IPS-18c (cell line): ENCODE data around the gene FRMD3.

Source experiments
- H3K4me3 ChIP-seq: 2 replicates; pipeline ENCODE4 v1.7.0; 2013; ENCODE audit warnings: low read depth, mild to moderate bottlenecking, low read length, moderate library complexity; ENCODE audit not compliant: insufficient read depth
- H3K9me3 ChIP-seq: one replicate; pipeline ENCODE4 v1.6.1; 2013; ENCODE audit warnings: mild to moderate bottlenecking, low read length, moderate library complexity; ENCODE audit not compliant: control insufficient read depth, insufficient read depth

The FRMD3 gene

DNA sequence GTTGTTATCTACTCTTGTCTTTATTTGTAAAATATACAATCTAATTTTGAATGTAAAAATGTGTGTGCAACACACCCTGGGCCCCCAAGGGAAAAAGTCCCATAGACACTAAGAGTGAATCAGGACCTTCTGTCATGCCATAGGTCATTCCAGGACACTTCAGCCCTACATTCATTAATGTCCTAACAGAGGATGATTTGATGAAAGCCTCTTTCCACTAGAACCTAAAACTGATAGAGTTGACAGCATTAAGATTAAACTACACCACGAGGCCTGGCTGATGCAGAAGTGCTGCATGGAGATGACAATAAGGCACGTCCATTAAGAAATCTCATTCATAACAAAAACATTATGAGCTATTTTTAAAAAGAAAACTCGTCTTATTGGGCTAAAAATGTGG lies 46.2 kb downstream of the FRMD3 start:
- H3K4me3 ChIP-seq = no peak overlapping the region

DNA sequence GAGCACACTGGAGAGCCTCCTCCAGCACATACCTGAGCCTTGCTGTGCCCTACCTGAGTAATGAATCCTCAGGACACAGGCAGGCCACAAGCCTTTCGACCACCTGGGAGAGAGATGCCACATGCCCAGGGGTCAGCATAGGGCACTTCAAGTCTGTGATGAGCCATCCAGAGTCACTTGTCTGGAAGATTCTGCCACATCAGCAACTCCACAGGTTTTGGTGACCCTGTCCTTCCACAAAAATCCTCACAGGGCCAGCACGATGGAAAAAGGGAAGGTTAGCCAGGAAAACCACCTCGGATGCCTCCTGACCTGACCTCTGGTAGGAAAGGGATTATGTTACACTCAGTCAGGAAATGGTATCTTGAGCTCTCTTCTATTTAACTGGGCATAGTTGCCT lies 46.8 kb downstream of the FRMD3 start:
- Histone ChIP-seq H3K4me3 (no peak overlapping the region), H3K9me3 (no peaks in the 10 kb centered on the region)

More for the DNA sequence above, 46.2 kb downstream of the FRMD3 start:
- H3K9me3 ChIP-seq = no peaks in the 10 kb centered on the region

DNA sequence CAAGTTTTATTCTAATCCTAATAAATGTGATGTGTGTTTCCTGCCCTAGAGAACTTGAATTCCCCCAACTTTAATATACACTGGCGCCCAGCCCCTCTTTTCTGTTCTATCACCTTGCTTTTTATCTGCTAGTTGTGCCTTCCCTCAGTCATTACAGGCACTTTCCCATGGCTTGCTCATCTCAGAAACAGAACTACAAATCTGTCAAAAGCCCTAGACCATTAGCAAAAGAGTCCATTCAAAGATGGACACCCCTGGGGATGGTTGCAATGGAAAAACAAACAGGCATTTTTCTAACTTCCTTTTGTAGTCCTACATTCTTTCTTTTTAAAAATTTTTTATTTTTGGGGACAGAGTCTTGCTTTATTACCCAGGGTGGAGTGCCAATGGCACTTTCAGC lies 48.2 kb downstream of the FRMD3 start:
- H3K4me3 ChIP-seq = no peak overlapping the region

DNA sequence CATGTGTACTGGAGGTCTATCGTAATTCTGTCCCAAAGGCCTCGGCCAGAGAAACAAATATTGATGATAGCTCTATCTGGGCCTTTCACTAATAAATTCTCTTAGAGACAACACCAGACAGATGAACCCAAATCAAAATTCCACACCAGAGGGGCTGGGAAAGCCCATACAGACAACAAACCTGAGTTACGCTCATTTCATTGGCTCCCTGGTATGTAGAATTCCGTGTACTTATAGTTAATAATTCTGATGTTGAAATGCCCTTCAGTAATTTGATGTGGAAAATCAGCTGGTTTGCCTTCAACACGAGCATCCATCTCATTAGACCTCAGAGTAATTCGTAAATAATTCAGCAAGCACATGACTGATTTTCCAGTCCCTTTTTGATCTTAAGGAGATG lies 53.2 kb downstream of the FRMD3 start:
- Histone ChIP-seq H3K4me3 (no peak overlapping the region), H3K9me3 (no peaks in the 10 kb centered on the region)

More for the DNA sequence above, 48.2 kb downstream of the FRMD3 start:
- no peaks in the 10 kb centered on the region for H3K9me3 ChIP-seq

DNA sequence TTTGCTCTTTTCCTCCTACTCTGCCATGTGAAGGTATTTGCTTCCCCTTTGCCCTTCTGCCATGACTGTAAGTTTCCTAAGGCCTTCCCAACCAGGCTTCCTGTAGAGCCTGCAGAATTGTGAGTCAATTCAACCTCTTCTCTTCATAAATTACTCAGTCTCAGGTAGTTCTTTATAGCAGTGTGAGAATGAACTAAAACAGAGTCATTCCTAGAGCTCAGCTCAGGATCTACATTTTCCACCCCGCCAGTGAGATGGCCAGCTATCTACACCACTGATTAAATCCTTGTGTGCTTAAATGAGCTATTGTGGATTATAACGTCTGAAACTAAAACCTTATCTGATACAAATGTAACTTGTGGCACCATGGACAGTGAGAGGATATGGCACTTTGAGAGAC lies 55.0 kb downstream of the FRMD3 start:
- H3K4me3 ChIP-seq = no peak overlapping the region

DNA sequence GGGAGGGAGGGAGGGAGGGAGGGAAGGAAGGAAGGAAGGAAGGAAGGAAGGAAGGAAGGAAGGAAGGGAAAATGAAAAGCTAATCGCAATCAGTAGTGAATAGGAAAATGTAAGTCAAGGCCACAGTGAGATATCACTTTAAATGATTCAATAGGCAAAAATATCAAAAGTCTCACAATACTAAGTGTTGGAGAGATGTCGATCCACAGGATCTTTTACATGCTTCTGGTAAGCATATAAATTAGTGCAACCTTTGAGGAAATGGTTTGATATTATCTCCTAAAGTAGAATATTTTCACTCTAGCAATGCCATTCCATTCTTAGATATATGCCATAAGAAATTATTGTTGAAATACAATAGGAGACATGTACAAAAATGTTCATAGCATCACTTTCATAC lies 58.4 kb downstream of the FRMD3 start:
- H3K4me3 ChIP-seq = no peak overlapping the region

More for the DNA sequence above, 55.0 kb downstream of the FRMD3 start:
- H3K9me3 ChIP-seq = no peaks in the 10 kb centered on the region

DNA sequence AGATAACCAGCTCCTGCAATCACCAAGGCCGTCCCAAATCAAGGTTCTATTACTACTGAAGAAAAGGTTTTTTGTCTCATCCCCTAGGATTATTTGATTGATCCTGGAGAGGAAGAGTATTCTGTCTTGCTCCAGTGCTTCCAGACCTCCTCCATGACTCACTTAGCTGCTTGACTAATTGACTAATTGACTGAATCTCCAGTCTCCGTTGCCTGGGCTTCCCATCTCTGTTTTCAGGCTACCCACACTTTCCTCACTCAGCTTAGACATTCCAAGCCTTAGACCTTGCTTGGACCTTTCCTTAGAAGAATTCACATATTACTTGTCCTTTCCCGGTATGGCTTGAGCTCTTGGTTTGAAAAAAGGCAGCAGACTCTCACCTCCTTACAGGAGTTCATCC lies 60.6 kb downstream of the FRMD3 start:
- Histone ChIP-seq H3K9me3 (no peaks in the 10 kb centered on the region), H3K4me3 (no peak overlapping the region)

More for the DNA sequence above, 58.4 kb downstream of the FRMD3 start:
- no peaks in the 10 kb centered on the region for H3K9me3 ChIP-seq

DNA sequence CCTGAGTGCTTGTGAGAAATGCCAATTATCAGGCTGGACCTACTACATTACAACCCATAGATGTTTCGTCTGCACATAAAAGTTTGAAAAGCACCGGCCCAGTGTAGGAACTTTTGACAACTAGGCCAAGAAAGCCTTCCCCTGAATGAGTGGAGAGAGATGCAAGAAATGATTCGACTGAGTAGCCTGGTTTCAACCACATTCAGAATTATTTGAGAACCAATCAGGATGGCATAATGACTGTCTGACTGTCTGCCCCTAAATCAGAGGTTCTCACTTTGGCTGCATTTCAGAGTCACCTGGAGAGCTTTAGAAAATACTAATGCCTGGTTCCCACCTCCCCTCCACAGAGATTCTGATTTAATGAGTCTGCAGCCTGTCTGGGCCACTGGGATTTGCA lies 61.1 kb downstream of the FRMD3 start:
- Histone ChIP-seq H3K4me3 (no peak overlapping the region), H3K9me3 (no peaks in the 10 kb centered on the region)

DNA sequence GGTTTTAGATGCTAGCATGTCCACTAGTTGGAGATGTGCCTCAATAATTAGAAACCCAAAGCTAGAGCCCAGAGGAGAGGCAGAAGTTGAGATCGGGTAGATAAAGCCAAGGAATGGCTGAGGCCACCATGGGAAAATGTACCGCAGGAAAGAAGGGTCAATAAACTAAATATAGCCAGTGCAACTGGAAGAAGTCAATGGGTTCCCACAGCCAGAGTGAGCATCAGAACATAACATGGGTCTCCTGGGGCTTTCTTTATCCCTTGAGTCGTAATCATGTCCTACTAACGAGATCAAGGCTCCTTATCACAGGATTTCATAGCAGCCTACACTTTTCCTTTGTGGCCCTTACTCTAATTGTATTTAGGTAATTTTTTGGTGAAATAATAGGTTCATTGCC lies 61.7 kb downstream of the FRMD3 start:
- no peak overlapping the region for H3K4me3 ChIP-seq
- no peaks in the 10 kb centered on the region for H3K9me3 ChIP-seq

DNA sequence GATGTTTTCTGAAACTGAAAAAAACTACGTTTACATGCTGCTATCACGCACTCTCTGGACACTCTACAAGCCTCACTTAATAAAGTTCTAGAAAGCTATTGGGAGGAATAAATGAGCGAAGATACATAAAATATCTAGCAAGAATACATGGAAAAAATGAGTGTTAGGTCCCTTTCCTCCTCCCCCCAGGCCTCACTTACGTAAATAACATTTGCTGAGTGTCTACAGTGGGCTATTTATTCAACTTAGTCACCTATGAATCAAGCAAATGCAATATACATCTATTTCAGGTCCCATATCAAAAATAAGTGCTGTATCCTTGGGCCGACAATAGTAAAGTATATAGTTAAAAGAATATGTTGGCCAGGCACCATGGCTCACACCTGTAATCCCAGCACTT lies 62.5 kb downstream of the FRMD3 start:
- Histone ChIP-seq H3K4me3 (no peak overlapping the region), H3K9me3 (no peaks in the 10 kb centered on the region)

DNA sequence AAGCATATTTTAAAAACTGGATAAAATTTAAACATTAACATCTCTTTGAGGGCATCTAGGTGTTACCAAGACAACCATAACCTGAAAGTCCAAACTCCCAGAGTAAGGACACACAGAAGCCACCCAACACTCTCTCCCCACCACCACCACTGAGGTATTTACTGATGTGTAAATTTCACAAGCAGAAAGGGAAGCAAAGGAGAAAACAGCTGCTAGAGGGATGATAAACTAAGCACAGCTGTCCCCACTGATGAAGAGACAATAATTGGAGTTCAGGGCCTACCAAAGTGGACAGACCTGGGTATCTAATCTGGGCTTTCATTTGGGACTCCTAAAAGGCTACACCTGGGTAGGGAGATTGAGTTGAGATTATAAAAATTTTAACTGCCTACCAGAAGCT lies 63.6 kb downstream of the FRMD3 start:
- Histone ChIP-seq H3K9me3 (no peaks in the 10 kb centered on the region), H3K4me3 (no peak overlapping the region)

DNA sequence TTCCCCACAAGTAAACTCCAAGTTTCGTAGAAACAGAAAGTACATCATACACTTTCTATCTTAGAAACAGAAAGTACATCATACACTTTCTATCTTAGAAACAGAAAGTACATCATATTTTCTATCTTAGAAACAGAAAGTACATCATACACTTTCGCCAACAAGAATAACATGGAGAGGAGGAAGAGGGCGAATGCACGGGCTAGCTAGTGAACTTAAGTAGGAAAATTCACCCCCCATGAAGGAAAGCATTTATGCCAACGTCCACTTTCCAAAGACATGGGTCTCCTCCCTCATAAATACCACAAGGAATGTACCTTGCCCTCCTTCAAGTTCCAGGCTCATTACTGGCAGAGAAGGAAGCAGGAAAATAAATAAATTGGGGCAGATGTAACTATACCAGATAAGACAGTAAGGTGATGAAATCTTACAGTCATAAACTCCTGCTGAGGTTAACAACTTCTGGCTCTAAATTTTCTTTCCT lies 64.7 kb downstream of the FRMD3 start:
- Histone ChIP-seq H3K9me3 (no peaks in the 10 kb centered on the region), H3K4me3 (no peak overlapping the region)

DNA sequence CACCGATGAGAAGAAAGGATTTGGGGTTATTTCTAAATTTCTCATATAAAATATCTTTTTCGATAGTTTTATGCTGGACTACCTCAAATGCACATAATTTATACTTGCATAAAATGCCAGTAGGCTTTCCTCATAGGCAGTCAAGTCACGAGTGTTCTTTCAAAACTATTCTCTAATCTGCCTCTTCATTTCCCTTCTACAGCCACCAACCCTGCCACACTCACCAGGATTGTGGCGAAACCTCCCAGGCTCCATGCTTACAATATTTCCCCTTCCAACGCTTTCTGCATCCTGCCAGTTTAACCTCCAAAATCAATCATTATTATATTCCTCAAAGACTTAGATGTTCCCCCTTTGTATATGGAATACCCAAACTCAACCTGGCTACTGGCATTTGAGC lies 65.4 kb downstream of the FRMD3 start:
- Histone ChIP-seq H3K4me3 (no peak overlapping the region), H3K9me3 (no peaks in the 10 kb centered on the region)

DNA sequence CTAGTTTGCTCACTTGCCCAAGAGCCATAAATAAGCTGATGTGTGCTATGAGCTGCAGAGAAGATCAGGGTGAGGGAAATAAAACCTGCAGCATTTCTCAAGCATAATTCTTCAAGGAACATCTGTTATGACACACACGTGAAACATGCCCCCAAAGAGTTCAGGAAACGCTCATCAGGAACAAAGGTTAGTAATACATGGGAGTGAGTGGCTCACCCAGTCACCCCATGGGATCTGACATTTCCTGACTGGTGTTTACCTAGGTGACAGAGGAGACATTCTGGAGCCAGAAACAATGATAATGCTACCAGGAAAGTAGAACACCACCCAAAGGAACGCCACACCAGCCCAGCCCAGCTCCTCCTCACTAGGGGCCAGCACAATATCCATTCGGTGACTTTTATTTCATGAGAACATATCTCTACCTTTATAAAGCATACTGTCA lies 66.0 kb downstream of the FRMD3 start:
- no peaks in the 10 kb centered on the region for H3K9me3 ChIP-seq
- no peak overlapping the region for H3K4me3 ChIP-seq

DNA sequence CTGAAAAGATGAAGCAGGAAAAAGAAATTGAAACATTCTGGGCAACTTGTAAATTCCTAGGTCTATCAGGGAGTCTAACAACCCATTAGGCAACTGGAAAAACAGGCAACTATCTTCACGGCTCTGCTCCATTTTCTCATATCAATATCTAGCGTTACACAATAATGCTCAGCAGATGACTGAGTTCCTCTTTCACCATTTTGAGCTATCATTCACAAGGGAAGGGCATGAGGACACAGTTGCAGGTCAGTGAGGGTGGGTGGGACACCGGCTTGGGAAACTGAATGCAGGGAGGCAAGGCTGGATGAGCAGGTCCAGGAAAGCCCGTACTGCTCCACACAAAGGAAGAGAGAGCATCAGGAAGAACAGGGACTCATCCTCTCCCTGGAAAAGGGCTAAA lies 67.0 kb downstream of the FRMD3 start:
- Histone ChIP-seq H3K4me3 (no peak overlapping the region), H3K9me3 (no peaks in the 10 kb centered on the region)

DNA sequence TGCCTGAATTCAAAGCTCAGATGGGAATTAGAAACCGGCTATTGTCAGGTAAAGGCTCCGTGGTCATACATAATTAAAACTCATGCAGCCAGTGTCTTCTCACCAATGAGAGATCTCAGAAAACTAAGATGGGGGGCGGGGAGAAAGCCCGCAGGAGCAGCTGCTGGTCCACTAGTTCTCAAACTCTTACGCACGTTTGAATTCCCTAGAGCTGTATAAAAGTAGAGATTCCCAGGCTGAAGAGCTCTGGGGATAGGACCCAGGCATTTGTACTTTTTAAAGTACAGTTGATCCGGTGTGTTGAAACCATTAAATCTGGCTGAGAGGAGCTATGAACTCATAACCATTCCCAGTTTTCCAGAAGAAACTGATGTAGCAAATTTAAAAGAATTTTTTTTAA lies 68.5 kb downstream of the FRMD3 start:
- Histone ChIP-seq H3K9me3 (no peaks in the 10 kb centered on the region), H3K4me3 (no peak overlapping the region)

DNA sequence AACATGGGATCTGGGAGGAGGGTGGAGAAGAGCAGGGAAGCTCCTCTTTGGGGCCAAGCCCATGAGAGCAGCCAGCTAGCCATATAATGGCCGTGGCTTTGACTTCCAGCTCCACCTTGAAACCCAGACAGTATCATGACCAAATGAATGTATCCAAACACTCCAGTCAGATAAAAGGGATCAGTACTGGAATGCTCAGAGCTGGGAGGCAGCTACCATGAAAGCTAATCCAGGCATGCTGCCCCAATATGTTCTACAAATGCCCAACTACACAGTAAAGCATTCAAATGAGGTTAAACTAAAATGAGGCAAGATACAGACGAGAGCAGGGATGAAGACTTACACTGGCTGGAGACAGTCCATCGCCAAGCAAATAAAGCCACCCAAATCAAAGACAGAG lies 69.4 kb downstream of the FRMD3 start:
- Histone ChIP-seq H3K4me3 (no peak overlapping the region), H3K9me3 (no peaks in the 10 kb centered on the region)

DNA sequence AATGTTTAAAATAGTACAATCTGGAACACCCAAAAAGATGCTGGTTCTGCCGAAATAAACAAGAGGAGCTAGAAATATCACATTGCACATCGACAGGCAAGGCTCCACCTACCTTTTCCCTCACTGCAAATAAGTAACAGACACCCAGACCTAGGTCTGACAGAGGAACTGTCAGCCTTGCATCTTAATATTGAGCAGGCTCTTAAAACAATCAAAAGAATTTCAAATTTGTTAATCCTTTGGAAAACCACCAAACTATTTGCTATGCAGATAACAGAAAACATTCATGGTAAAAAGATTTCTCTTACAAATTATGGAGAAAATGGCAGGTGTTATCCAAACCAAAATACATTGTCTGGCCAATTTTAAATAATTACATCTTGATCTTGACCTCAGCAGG lies 71.3 kb downstream of the FRMD3 start:
- no peaks in the 10 kb centered on the region for H3K9me3 ChIP-seq
- H3K4me3 ChIP-seq = no peak overlapping the region

DNA sequence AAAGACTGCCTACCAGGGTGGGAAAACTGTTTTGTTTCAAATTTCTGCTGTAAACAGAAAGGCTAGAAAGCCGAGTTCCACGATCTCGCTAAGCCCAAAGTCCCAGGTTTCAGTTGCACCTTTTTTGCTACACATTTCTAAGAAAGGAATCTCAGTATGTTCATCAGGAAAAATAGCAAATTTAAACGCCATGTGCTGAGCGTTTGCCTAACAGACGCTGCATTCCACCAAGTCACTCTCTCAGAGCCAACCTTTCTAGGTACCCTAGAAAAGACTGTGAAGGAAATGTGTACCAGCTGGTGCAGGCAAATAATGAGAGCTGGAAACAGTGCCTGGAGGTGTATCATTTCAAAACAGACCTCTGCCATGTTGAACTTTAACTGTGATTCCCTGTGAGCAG lies 71.8 kb downstream of the FRMD3 start:
- no peak overlapping the region for H3K4me3 ChIP-seq
- H3K9me3 ChIP-seq = no peaks in the 10 kb centered on the region
